HG03060 (cell line): ENCODE results near the gene ZC3H7B.
"Not testable (repeated sequence)": the region's sequence is repeated elsewhere in the genome, so short reads cannot be mapped to it uniquely, and the experiment has no call there.

ENCODE experiments used
- ATAC-seq: cut with Tn5 transposase; IDR thresholded peaks from one replicate; pipeline ENCODE4 v1.9.1; 2021; ENCODE audit warnings: low read depth, moderate number of reproducible peaks; ENCODE audit not compliant: unreplicated experiment

The ZC3H7B gene

GRCh38 chr22:41301085-41302020, at the start of gene ZC3H7B:
Gene ZC3H7B (plus strand): TSS chr22:41301525. CDS start chr22:41320661, 19,136 bp downstream.
- ATAC-seq = peak; percentile 60

GRCh38 chr22:41252365-41252764, 49.0 kb upstream of the ZC3H7B start:
- ATAC-seq = no peak

GRCh38 chr22:41254230-41254629, 47.1 kb upstream of the ZC3H7B start:
- no peak for ATAC-seq

GRCh38 chr22:41256254-41257253, 44.8 kb upstream of the ZC3H7B start:
- ATAC-seq = no peak

GRCh38 chr22:41257696-41258095, 43.6 kb upstream of the ZC3H7B start:
- ATAC-seq = no peak

GRCh38 chr22:41259756-41260155, 41.6 kb upstream of the ZC3H7B start:
- not testable (repeated sequence) for ATAC-seq

GRCh38 chr22:41260871-41261270, 40.5 kb upstream of the ZC3H7B start:
- no peak for ATAC-seq

- no peak for ATAC-seq
Measured at GRCh38 chr22:41261541-41262249, 39.6 kb upstream of the ZC3H7B start.

- no peak for ATAC-seq
Measured at GRCh38 chr22:41262250-41262765, 39.0 kb upstream of the ZC3H7B start.

- ATAC-seq = no peak
Measured at GRCh38 chr22:41263704-41264103, 37.6 kb upstream of the ZC3H7B start.

- no peak for ATAC-seq
Measured at GRCh38 chr22:41264408-41264941, 36.9 kb upstream of the ZC3H7B start.

- no peak for ATAC-seq
Measured at GRCh38 chr22:41267958-41268357, 33.4 kb upstream of the ZC3H7B start.

- no peak for ATAC-seq
Measured at GRCh38 chr22:41271787-41272186, 29.5 kb upstream of the ZC3H7B start.

- no peak for ATAC-seq
Measured at GRCh38 chr22:41273128-41273527, 28.2 kb upstream of the ZC3H7B start.

GRCh38 chr22:41274856-41275255, 26.5 kb upstream of the ZC3H7B start:
- ATAC-seq = no peak

GRCh38 chr22:41280065-41280464, 21.3 kb upstream of the ZC3H7B start:
- no peak for ATAC-seq

- no peak for ATAC-seq
Measured at GRCh38 chr22:41280854-41281253, 20.5 kb upstream of the ZC3H7B start.

GRCh38 chr22:41284465-41284864, 16.9 kb upstream of the ZC3H7B start:
- ATAC-seq = no peak

- no peak for ATAC-seq
Measured at GRCh38 chr22:41285441-41285819, 15.9 kb upstream of the ZC3H7B start.
